ENCODE results near the gene IL1RAPL1. TPM values are rescaled to one million over a fixed set of nuclear protein-coding genes. Genes with fewer than 3 reads are reported as not detected.
"Not testable (repeated sequence)": the region's sequence is repeated elsewhere in the genome, so short reads cannot be mapped to it uniquely, and the experiment has no call there.

Gene IL1RAPL1
- total RNA-seq, 1 donor from 2014 or later, result not detected

- not testable (repeated sequence) for DNase-seq (ENCODE audit: low read depth)
Observed at GRCh38 chrX:28766561-28766960, 179.3 kb downstream of the IL1RAPL1 start.

DNA sequence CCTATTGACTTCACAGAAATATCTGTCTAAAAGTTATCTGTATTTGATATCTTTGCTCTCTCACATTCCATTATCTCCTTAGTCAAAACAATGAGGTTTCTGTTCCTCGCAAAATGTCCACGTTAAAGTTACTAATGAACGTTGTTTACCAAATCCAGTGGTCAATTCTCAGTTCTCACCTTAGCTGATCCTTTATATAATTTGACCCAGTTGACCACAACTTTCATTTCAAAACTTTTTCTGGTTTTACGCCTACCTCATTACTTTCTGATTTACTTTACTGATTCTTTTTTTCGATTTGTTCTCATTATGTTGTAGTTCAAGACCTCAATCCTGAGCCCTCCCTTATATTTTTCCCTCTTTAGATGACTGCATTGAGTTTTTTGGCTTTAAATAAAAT, 186.6 kb downstream of the IL1RAPL1 start:
- DNase-seq (ENCODE audit: low read depth), result no peak

GRCh38 chrX:28787206-28787605, 200.0 kb downstream of the IL1RAPL1 start:
- DNase-seq (ENCODE audit: low read depth), result no peak

DNA sequence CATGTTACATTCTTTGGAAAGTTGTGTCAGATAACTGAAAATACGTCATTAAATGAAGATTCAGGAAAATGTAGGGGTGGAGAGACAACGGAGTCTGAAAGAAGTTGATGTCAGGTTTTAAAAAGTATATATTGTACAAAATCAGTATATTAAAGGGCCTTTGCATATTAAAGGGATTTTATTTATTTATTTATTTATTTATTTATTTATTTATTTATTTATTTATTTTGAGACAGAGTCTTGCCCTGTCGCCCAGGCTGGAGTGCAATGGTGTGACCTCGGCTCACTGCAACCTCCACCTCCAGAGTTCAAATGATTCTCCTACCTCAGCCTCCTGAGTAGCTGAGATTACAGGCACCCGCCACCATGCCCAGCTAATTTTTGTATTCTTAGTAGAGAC, 213.4 kb downstream of the IL1RAPL1 start:
- not testable (repeated sequence) for DNase-seq (ENCODE audit: low read depth)

- DNase-seq (ENCODE audit: low read depth), result no peak
Observed at GRCh38 chrX:28802625-28803024, 215.4 kb downstream of the IL1RAPL1 start.

- DNase-seq (ENCODE audit: low read depth), result no peak
Observed at GRCh38 chrX:28835991-28836390, 248.7 kb downstream of the IL1RAPL1 start.

DNA sequence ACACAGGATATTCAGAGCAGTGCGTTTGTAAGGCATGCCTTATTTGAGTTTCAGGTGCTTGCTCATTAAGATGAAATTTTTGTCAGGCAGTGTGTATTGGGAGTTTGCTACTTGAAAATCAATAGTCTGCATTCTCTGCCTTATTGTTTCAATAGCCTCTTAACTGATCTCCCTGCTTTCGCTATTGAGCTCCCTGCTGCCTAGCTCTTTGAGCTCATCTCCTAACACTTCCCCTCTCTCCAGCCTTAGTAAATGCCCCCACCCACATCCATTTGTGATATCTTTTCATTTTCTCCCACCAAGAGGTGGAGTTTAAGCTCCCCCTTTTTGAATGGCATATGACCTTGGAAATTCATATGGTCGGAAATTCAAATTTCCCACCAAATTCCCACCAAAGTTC, 256.6 kb downstream of the IL1RAPL1 start:
- DNase-seq (ENCODE audit: low read depth), result no peak

DNA sequence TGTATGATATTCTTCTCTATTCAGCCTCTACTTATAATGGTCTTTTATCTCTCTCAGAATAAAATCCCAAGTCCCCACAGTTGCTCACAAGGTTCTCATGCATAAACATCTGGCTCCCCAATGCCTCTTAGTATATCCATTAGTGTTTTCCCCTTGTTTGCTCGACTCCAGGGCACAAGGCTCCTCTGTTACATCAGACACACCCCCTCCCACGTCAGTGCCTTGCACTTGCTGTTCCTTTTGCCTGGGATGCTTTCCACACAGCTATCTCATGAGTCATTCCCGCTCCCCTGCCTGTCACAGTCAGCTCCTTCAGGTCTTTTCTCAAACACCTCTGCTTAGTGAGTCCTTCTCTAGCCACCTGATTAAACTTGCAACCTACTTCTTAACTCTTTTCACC, 260.2 kb downstream of the IL1RAPL1 start:
- DNase-seq (ENCODE audit: low read depth), result no peak

GRCh38 chrX:28848707-28849106, 261.5 kb downstream of the IL1RAPL1 start:
- DNase-seq (ENCODE audit: low read depth), result no peak

DNA sequence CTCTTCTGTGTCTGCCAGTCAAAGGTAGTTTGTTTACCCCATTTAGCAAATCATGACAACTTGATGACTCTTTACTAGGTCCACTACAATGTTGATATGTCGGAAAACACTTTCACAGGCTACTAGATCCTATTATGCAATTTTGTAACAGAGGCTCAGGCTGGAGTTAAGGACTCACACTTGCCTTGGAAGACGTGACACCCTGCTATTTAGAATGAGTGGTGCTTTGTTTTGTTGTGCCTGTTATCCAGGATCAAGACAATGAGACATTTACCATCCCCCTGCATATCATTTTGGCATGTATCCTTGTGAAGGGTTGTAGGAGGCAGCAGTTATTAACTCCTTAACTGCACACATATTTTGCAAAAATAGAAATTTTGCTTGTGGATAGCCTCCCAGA, 263.7 kb downstream of the IL1RAPL1 start:
- no peak for DNase-seq (ENCODE audit: low read depth)

GRCh38 chrX:28851871-28852270, 264.6 kb downstream of the IL1RAPL1 start:
- DNase-seq (ENCODE audit: low read depth), result no peak

GRCh38 chrX:28854637-28855036, 267.4 kb downstream of the IL1RAPL1 start:
- DNase-seq (ENCODE audit: low read depth), result no peak

DNA sequence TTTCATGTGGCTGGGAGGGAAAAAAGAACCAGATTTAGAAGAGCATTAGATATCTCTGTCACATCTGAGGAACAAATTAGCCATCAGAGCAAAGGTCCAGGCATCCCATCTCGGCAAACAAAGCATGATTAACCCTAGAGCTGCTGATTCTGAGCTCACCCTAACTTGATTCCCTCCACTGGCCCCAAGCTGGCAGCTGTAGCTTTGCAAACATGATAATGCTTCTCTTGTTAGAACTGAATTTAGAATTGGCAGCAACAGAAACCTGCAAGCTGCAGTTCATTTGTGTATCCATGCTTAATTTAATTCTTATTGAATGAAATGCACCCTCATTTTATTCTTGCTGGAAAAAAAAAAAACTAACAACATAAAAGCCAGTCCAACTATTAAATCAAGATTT, 289.2 kb downstream of the IL1RAPL1 start:
- no peak for DNase-seq (ENCODE audit: low read depth)

- DNase-seq (ENCODE audit: low read depth), result no peak
Observed at GRCh38 chrX:28876901-28877300, 289.7 kb downstream of the IL1RAPL1 start.

- no peak for DNase-seq (ENCODE audit: low read depth)
Observed at GRCh38 chrX:28880136-28880535, 292.9 kb downstream of the IL1RAPL1 start.

DNA sequence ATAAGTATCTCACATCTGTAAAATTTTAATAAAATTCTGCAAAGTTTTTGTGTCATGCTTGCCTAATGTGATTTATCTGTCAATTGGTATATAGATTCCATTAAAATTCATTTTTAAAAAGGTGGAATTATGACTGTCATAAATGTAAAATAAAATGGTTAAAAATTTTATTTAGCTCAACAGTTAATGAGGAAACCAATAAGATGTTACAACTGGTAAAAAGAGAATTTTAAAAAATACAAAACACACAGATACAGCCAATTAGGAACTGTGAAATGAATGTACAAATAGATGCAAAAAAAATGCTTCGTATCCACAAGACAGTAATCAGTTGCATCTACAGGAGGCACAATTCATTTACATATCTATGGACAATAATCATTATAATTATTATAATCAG, 297.6 kb downstream of the IL1RAPL1 start:
- DNase-seq (ENCODE audit: low read depth), result no peak

DNA sequence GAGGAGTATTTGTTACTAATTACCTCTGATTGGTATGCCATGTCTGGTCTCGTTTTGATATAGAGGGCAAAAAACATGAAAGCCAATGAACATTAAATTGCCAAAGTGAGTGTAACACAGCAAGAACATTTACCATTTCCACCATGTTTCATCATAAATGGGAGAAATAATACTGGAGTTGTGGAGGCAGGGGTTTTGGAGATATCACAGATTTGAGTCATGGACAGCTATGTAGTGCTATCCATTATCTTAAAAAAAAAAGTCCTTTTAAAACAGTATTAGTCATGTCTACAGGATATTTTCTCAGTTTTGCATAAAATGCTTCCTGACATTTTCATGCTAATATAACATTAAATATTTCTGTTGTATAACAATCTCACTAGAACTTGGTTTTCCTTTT, 301.2 kb downstream of the IL1RAPL1 start:
- DNase-seq (ENCODE audit: low read depth), result no peak

DNA sequence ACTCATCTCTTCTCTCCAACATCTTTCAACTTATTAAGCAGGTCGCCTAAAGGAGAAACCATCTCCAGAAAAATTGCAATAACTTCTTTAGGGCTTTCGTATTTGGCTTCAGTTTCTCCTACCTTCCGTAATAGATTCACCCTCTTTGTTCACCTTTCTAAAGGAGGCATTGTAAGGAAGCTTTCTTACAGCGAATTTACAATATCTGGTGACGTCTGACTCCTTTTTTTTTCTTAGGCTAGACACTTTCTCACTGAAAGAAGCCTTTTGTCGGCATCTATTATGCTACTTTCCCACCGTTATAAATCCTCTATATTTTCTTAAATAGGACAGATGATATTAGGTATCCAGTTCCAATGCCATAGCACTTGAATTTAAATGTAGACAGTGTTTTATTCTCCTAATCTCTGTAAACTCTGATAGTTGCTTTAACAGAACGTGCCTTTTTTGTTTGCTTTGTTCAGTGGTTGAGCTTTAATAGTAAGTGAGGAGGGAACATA, 302.4 kb downstream of the IL1RAPL1 start:
- no peak for DNase-seq (ENCODE audit: low read depth)

GRCh38 chrX:28901637-28902036, 314.4 kb downstream of the IL1RAPL1 start:
- DNase-seq (ENCODE audit: low read depth), result no peak

GRCh38 chrX:28910487-28910886, 323.2 kb downstream of the IL1RAPL1 start:
- no peak for DNase-seq (ENCODE audit: low read depth)

GRCh38 chrX:28920153-28920943, 333.1 kb downstream of the IL1RAPL1 start:
- no peak for DNase-seq (ENCODE audit: low read depth)

DNA sequence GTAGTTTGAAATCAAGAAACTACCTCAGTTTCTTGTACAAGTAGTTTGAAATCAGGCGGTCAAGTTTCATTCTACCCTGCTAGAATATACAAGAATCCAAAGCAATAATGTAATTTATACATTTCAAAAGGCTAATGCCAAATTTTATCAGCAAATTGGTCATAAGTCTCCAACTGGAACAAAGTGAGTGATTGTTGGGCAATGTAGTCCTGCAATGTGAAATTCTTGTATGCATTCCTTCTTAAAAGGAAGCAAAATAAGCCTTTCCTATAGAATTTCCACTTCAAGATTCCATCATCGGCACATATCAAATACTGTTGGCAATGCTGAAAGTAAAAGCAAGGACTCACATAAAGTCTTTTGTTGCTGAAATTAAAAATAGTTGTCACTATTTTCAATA, 334.9 kb downstream of the IL1RAPL1 start:
- no peak for DNase-seq (ENCODE audit: low read depth)

DNA sequence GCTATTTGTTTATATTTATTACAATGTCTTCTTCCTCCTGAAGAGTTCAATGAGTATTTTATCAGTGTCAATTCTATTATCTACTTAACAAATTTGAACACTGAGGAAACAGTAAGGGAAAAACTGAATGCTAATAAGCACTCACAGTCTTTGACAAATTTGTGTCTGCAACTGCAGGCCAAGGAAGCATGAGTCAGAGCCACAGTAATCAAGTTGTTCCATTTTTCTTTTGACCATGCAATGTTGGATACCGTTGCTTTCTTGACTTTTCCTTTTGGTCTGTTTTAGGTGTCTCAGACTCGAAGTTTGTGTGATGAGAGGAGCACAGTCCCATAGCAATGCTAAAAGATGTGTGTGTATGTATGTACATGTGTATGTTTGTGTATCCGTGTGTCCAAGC, 359.6 kb downstream of the IL1RAPL1 start:
- DNase-seq (ENCODE audit: low read depth), result no peak

All from myocyte (in vitro differentiated cells).